Ovary (tissue), 3 donors: Measurements from ENCODE around the gene RASSF10.

Experiments
- EP300 ChIP-seq: sonication (generic); formaldehyde crosslinking; IDR thresholded peaks from one replicate; pipeline ENCODE4 v1.6.1; 2017; ENCODE audit warnings: antibody characterized with exemption
- POLR2A ChIP-seq: fragments of 450-650 bp; IDR thresholded peaks from one replicate; pipeline ENCODE4 v1.6.1; 2017; ENCODE audit warnings: antibody characterized with exemption, mild to moderate bottlenecking, moderate library complexity
- TF ChIP-seq, protein P1 (sequence below), 3 donors: fragments of 450-650 bp in 2 of 3; fragments of 200-600 bp in 1 of 3; IDR thresholded peaks; one replicate each; pipeline versions ENCODE4 v1.5.1 to v1.8.0; 2016 to 2022; ENCODE audit warnings: antibody characterized with exemption in 3 of 3, mild to moderate bottlenecking in 1 of 3
- donor health status: DM: no; HTN: no; CAD: no.

DNA sequence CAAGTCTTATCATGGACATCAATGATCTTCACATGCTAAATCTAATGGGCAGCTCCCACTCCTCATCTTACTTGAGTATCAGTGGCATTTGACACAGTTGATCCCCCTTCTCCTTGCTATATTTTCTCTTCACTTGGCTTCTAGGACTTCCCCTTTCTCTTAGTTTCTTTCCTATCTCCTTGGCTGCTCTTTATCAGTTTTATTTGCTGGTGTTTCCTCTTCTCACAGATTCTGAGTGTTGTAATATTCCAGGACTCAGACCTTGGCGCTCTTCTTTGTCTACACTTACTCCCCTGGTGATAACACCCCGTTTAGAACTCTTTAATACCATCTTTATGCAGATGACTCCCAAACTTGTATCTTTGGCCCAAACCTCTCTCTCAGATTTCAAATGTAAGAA is 33.9 kb upstream of the RASSF10 start:
- TF ChIP-seq, protein P1, sequence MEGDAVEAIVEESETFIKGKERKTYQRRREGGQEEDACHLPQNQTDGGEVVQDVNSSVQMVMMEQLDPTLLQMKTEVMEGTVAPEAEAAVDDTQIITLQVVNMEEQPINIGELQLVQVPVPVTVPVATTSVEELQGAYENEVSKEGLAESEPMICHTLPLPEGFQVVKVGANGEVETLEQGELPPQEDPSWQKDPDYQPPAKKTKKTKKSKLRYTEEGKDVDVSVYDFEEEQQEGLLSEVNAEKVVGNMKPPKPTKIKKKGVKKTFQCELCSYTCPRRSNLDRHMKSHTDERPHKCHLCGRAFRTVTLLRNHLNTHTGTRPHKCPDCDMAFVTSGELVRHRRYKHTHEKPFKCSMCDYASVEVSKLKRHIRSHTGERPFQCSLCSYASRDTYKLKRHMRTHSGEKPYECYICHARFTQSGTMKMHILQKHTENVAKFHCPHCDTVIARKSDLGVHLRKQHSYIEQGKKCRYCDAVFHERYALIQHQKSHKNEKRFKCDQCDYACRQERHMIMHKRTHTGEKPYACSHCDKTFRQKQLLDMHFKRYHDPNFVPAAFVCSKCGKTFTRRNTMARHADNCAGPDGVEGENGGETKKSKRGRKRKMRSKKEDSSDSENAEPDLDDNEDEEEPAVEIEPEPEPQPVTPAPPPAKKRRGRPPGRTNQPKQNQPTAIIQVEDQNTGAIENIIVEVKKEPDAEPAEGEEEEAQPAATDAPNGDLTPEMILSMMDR (IDR thresholded peaks at IDR 0.05): no peak
- TF ChIP-seq EP300 (no peak), POLR2A (no peak)
